Astrocyte (in vitro differentiated cells and primary cell): ENCODE measurements around the gene NPR2. TPM values are rescaled to one million over a fixed set of nuclear protein-coding genes. Genes with fewer than 3 reads are reported as not detected.
A peak's percentile ranks its signal among the peaks of the same experiment; 100 is the strongest.

Source experiments
- DNase-seq: peaks from one replicate; pipeline ENCODE4 v3.0.0-alpha.2; 2010; ENCODE audit warnings: low read depth
- FAIRE-seq: peaks from 2 replicates; lab custom pipeline; 2011; peaks lifted over from hg19 to GRCh38; lab: Jason Lieb, UNC
- H2AFZ ChIP-seq: 2 replicates; pipeline ENCODE4 v1.6.0; 2012; ENCODE audit warnings: low read depth, low read length, inconsistent platforms
- H3K27ac ChIP-seq: 2 replicates; pipeline ENCODE4 v1.5.1; 2011; ENCODE audit warnings: low read depth, low read length, inconsistent platforms
- H3K27me3 ChIP-seq: 2 replicates; pipeline ENCODE4 v1.6.0; 2011; ENCODE audit warnings: low read length, inconsistent platforms; ENCODE audit not compliant: insufficient read depth
- H3K36me3 ChIP-seq: 2 replicates; pipeline ENCODE4 v1.5.1; 2011; ENCODE audit warnings: low read length, inconsistent platforms; ENCODE audit not compliant: insufficient read depth
- H3K4me1 ChIP-seq: 2 replicates; pipeline ENCODE4 v1.5.1; 2011; ENCODE audit warnings: low read length, inconsistent platforms; ENCODE audit not compliant: insufficient read depth
- H3K4me2 ChIP-seq: 2 replicates; pipeline ENCODE4 v1.6.0; 2012; ENCODE audit warnings: low read length, inconsistent platforms
- H3K4me3 ChIP-seq: 2 replicates; pipeline ENCODE4 v1.5.1; 2011; ENCODE audit warnings: low read depth, mild to moderate bottlenecking, low read length, inconsistent platforms; ENCODE audit not compliant: insufficient read depth
- H3K79me2 ChIP-seq: 2 replicates; pipeline ENCODE4 v1.6.0; 2012; ENCODE audit warnings: mild to moderate bottlenecking, low read length, inconsistent platforms; ENCODE audit not compliant: insufficient read depth
- H3K9ac ChIP-seq: 2 replicates; pipeline ENCODE4 v1.6.0; 2012; ENCODE audit warnings: mild to moderate bottlenecking, low read length, inconsistent platforms
- H3K9me3 ChIP-seq: 2 replicates; pipeline ENCODE4 v1.5.1; 2012; ENCODE audit warnings: low read depth, mild to moderate bottlenecking, low read length, inconsistent platforms; ENCODE audit not compliant: insufficient read depth
- H4K20me1 ChIP-seq: 2 replicates; pipeline ENCODE4 v1.6.0; 2012; ENCODE audit warnings: low read length, inconsistent platforms; ENCODE audit not compliant: insufficient read depth
- H3K27ac Mint-ChIP-seq: one replicate; pipeline ENCODE4 v1.8.0; 2021; ENCODE audit warnings: mild to moderate bottlenecking, mixed read lengths; ENCODE audit not compliant: unreplicated experiment
- H3K27me3 Mint-ChIP-seq: one replicate; pipeline ENCODE4 v1.8.0; 2021; ENCODE audit warnings: low read depth, mixed read lengths; ENCODE audit not compliant: unreplicated experiment
- H3K36me3 Mint-ChIP-seq: one replicate; pipeline ENCODE4 v1.8.0; 2021; ENCODE audit warnings: low read depth, mixed read lengths; ENCODE audit not compliant: unreplicated experiment
- H3K4me1 Mint-ChIP-seq: one replicate; pipeline ENCODE4 v1.8.0; 2021; ENCODE audit warnings: low read depth, mixed read lengths; ENCODE audit not compliant: unreplicated experiment
- H3K4me3 Mint-ChIP-seq: one replicate; pipeline ENCODE4 v1.8.0; 2021; ENCODE audit warnings: mild to moderate bottlenecking, moderate library complexity, mixed read lengths; ENCODE audit not compliant: unreplicated experiment
- H3K9me3 Mint-ChIP-seq: one replicate; pipeline ENCODE4 v1.8.0; 2021; ENCODE audit warnings: mild to moderate bottlenecking, mixed read lengths; ENCODE audit not compliant: unreplicated experiment
- CTCF ChIP-seq: IDR thresholded peaks from 2 replicates; pipeline ENCODE4 v1.5.1; 2011; ENCODE audit warnings: low read depth, mild to moderate bottlenecking, inconsistent platforms, low read length, moderate library complexity; ENCODE audit not compliant: insufficient read depth
- EZH2 ChIP-seq: IDR thresholded peaks from 2 replicates; pipeline ENCODE4 v1.6.1; 2012; ENCODE audit warnings: mild to moderate bottlenecking, low read length, inconsistent platforms; ENCODE audit not compliant: insufficient read depth
- total RNA-seq: library from RNA; stranded (reverse); gene quantifications from 2 replicates; pipeline ENCODE4 v1.2.1, GENCODE V29; 2021

NPR2 gene
- total RNA-seq, 1 donor from 2014 or later = 24.6 TPM

DNA sequence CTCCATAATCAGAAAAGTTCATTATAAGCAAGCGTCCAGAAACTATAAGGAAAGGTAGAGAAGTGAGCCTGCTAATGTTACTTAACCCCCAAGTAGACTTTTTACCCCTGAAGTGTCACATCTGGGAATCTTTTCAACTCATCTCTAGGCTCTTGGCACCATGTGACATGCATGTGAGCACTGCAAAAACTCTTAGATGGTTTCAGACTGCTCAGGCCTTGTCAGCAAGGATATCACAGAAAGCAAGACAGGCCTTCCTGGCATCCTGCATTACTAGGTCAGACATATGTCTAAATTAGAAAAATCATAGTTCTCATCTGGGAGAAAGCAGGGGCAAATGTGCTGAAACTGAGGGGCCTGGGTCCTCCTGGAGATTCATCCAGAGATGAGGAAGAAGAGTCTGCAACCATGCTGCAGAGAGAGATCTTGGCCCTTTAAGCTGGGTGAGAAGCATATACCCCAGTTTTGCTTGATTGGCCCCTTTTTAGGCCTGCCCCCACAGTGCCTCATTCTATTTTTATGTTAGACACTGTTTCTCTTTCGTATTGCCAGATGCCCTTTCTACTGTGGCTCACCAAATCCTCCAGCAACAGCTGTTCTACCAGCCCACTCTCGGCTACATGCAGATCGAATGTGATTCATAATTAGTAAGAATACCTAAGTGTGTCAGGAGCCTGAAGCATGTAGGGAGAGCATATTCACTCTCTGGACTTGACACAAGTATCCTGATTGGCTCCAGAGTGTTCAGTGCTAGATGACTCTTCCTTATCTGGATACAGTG lies 56.6 kb downstream of the NPR2 start:
- Histone ChIP-seq H3K9me3 (no peaks in the 10 kb centered on the region), H3K36me3 (no peaks in the 10 kb centered on the region), H2AFZ (no peak overlapping the region), H4K20me1 (no peaks in the 10 kb centered on the region), H3K79me2 (no peaks in the 10 kb centered on the region), H3K4me3 (no peak overlapping the region), H3K4me2 (peak overlapping the region; percentile 48), H3K27ac (peak overlapping the region; percentile 36), H3K9ac (no peak overlapping the region), H3K4me1 (peaks cover 28% of the 10 kb centered on the region), H3K27me3 (no peaks in the 10 kb centered on the region)
- Mint-ChIP-seq H3K36me3 (peaks cover 12% of the 10 kb centered on the region), H3K27ac (no peak overlapping the region), H3K9me3 (peaks cover 4% of the 10 kb centered on the region), H3K4me1 (peaks cover 22% of the 10 kb centered on the region), H3K4me3 (no peak overlapping the region), H3K27me3 (peaks cover 37% of the 10 kb centered on the region)
- TF ChIP-seq CTCF (no peak), EZH2 (no peak)
- peak; percentile 5 for FAIRE-seq
- peak; percentile 95 for DNase-seq

DNA sequence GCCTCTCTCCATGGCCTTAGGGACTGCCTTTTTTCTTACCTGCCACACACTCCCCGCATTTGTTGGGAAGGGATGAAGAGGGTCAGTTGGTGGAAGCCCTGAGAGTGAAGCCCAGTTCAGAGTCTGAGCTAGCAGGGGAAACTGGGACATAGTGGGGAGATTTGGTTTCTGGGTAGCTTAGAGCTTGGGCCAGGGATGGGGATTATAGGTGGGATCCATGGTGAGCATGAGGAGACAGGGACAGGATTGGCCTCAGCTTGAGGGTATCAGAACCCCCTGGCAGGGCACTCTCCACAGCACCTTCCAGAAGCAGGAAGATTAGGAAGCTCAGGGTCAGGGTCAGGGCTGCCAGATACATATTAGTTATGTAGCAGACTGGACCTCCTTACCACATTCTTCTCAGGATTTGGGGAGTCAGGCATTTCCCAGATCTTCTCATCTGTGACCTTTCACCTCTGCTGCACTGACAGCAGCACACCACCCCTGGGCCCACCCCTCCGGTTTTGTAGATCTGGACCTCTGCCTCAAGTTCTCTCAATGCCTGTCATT lies 61.0 kb downstream of the NPR2 start:
- H3K4me3 ChIP-seq = no peak overlapping the region
- H3K79me2 ChIP-seq = no peaks in the 10 kb centered on the region
- Mint-ChIP-seq H3K4me1 (peaks cover 8% of the 10 kb centered on the region), H3K36me3 (peaks cover 14% of the 10 kb centered on the region), H3K9me3 (peaks cover 3% of the 10 kb centered on the region), H3K27me3 (peaks cover 45% of the 10 kb centered on the region), H3K27ac (no peak overlapping the region), H3K4me3 (no peak overlapping the region)
- H4K20me1 ChIP-seq = no peaks in the 10 kb centered on the region
- H3K4me2 ChIP-seq = no peak overlapping the region
- DNase-seq (no peak), FAIRE-seq (no peak)
- no peaks in the 10 kb centered on the region for H3K9me3 ChIP-seq
- H3K36me3 ChIP-seq = no peaks in the 10 kb centered on the region
- no peak overlapping the region for H3K9ac ChIP-seq
- H3K27me3 ChIP-seq = no peaks in the 10 kb centered on the region
- H3K27ac ChIP-seq = no peak overlapping the region
- TF ChIP-seq EZH2 (no peak), CTCF (no peak)
- H3K4me1 ChIP-seq = peaks cover 9% of the 10 kb centered on the region
- H2AFZ ChIP-seq = no peak overlapping the region
